Measurements from ENCODE around the gene SLC44A5.

DNA sequence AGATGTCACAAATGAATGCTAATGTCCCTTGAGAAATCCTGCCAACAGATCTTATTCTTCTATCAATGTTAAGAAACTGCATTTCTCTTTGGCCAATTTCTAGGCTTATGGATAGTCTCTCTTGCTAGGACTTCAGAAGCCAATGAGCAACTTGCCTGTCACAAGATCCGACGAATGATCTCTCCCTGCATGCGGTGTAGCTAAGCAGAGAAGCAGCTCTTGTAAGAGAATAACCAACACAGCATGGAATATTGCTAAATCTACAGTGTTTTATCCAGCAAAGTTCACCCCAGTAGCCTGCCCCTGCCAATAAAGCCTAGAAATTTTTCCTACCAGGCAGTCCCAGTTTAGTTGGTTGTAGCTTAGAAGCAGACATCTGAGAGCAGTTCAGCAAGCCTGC lies 2.1 kb upstream of the SLC44A5 start:
- no peak for TF ChIP-seq CTCF (conservative IDR thresholded peaks at IDR 0.05 in 1 of 2, IDR thresholded peaks at IDR 0.05 in 1 of 2; ENCODE audit: extremely low read depth in 1 of 2, insufficient read depth in 1 of 2, low read depth in 1 of 2, low read length in 2 of 2)
- TF ChIP-seq EZH2 (IDR thresholded peaks at IDR 0.05; ENCODE audit: borderline replicate concordance, low read length): no peak

Measured in mammary epithelial cell (primary cell).